HG03135 (cell line): ENCODE results near the gene MEP1A.

Source experiments
- ATAC-seq: cut with Tn5 transposase; IDR thresholded peaks from one replicate; pipeline ENCODE4 v1.9.1; 2021; ENCODE audit warnings: mild to moderate bottlenecking, moderate library complexity; ENCODE audit not compliant: unreplicated experiment

The MEP1A gene

DNA sequence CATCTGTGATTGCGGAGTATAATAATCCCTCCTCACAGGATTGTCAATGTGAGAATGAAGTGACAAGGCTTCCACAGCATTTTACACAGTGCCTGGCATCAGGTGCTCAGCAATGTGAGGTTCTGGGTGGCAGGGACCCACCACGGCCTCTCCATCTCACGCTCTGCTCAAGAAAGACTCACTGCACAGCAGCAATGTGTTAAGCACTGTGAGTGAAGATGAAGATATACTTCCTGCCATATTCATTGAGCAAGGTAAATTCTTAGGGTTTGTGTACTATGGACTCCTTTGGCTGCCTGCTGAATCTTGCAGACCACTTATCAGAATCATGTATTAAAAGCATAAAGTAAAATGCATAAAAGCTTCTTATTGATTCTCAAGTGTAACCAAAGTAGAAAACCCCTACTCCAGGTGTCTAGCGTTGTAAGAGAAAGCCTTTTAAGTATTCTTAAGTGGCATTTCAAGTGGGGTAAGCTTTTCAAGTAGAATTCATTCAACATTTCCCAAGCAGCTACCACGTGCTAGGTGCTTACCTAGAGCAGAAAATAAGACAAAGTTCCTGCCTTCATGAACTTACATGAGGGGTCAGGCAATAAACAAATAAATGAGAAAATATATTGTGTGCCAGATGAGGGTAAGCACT, 17.0 kb upstream of the MEP1A start:
- ATAC-seq = no peak

DNA sequence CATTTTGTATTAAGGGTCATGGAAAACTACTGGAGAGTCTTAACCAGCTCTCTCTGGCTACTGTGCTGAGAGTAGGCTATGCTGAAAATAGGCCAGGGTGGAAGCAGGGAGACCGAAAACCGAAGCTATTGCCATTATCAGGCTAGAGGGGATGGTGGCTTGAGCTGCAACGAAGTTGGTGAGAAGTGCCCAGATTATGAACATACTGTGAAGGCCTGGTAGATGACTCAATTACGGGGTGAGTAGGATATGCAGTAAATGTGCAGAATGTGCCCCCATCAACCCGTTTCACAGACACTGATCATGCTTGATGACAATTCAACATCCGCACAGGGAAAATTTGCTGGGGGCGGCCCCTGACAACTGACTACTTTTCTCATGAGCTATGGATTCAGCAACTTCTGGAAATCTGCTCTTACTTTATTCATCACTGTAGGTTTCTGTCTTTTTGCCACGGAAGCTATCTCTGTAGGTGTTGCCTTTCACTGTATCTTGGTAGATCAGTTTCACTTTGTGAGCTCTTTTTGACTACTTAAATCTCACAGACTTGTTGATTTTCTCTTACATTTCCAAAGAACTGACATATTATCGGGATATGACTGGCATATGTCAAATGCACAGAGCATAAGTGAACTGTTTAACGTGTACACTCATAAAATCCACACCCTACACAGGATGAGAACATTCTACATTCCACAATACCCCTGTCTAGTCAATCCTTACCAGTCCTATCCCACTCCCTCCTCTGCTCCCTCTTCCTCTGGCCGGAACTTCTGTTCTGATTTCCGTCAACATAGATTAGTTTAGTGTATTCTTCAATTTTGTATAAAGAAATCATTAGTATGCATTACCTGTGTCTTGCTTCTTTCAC, 15.5 kb upstream of the MEP1A start:
- no peak for ATAC-seq

DNA sequence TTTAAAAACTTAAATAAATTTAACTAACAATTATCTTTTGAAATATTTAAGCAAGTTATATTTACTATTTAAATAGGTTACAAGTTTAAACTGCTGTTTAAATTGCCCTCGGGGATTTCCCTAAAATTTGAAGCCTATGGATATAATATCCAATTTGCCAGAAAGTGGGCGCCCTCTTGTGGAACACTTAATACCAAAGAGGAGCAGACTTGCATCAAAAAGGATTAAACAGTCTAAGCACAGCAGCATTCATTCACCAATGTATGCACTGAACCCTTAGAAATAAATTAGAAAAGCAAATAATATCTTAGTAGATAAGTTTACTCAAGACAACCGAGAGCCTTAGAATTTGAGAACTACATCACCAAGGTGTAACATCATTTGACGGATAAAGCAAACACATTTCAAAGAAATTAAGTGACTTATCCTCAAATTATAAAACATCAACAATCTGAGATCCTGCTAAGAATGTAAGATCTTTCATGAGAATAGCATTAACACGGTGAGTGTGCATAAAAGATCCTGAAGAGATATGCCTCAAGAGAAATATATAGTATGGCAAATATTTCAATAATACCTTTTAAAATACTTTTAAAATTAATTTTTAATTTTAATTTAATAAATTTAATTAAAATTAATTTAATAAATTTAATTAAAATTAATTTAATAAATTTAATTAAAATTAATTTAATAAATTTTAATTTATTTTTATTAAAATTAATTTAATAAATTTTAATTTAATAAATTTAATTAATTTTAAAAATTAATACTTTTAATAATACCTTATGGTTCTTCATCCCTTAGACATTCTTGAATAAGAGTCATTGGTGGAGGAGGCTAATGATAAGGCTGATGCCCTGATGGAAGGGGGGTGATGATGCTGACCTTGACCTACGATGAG, 11.5 kb upstream of the MEP1A start:
- ATAC-seq = no peak

DNA sequence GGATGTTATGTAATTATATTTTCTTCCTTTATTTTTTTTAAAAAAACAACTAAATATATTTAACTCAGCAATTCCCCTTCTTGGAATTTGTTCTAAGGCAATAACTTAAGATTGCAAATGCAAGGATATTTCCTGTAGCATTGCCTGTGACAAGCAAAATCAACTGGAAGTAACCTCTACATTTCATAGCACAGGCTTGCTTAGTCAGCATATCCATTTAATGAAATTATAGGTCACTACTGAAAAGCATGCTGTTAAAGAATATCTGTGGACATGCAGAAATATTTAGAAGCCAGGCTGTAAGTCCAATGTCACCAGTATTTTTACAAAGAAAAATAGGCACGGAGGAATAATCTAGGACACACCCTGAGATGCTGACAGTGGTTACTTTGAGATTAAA, 8.7 kb upstream of the MEP1A start:
- no peak for ATAC-seq

DNA sequence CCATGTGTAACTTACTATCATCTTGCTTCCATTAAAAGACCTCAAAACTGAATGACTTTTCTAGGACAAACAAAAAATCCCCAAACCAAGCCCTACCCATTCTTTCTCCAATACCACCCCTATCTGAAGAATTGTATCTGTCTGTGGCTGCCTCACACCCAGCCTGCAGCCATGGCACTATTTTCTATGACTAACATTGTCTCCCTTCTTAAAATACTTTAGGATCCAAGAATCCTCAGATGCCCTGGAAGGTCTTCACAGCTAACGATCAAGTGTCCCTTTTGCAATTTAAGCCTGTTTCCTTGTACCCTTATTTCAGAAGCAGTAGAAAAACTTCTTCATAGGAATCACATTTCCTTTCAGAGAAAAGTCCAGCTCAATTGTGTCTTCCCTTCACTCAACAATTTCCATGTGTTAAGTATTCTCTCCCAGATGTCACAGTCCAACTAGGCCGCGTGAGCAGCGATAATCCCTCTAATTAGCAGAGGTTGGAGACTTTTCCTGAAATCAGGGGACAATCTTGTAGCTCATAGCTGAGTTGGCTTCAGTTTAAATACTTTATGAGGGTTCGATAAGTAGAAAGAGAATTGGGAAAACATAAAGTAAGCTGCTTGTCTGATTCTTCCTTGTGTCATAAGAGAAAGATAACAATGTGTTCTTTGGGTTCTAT, 5.2 kb upstream of the MEP1A start:
- no peak for ATAC-seq

DNA sequence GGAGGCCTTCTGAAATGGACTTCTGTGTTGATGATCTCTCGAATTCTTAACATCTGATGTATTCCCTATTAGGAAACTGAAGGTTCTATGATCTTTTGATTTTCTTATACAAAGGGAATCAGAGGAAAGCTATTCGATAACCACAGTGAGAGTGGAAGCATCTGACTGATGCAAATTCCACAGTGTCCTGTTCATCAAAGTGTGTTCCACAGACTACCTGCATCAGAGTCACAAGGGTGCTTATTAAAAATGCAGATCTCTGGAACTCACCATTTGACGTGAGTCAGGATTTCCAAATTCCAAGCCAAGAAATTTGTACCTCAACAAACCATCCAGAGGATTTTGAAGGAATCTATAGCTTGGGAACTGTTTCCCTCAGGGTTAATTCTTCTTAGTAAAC, 4.4 kb upstream of the MEP1A start:
- no peak for ATAC-seq

DNA sequence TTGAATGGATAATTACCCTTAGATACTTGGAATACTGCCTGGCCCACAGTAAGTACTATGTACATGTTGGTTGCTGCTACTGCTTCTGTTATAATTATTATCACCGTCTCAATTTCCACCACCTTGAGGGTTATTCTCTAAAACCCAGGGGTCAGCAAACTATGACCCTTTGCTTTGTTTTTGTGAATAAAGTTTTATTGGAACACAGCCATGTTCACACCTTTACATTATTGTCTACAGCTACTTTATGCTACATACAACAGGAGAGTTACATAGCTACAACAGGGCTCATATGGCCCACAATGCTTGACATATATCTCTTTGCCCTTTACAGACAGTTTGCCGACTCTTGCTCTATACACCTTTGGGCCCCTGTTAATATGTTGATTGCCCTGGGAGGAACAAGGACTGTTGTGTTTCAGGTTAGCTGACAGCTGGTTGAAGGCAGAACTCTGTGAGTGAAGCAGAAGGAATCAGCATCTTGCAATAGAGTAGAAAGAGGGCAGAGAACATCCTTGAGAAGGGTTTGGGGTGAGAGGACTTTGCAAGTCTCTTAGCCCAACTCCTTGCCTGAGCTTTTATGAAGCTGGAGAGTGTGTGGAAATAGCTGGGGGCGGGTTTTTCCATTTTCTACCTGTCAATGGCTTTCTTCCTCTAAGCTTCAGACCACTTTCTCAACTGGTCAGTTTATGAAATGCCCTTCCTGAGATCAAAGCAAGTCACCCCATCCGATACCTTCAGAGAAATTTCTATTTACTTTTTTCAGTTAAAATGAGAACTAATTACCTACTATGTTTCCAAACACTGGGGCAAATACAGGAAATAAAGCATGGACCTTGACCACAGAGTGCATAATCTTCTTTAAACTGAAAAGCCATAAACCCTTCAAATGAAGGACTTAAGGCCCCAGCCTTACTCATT, 3.5 kb upstream of the MEP1A start:
- no peak for ATAC-seq

DNA sequence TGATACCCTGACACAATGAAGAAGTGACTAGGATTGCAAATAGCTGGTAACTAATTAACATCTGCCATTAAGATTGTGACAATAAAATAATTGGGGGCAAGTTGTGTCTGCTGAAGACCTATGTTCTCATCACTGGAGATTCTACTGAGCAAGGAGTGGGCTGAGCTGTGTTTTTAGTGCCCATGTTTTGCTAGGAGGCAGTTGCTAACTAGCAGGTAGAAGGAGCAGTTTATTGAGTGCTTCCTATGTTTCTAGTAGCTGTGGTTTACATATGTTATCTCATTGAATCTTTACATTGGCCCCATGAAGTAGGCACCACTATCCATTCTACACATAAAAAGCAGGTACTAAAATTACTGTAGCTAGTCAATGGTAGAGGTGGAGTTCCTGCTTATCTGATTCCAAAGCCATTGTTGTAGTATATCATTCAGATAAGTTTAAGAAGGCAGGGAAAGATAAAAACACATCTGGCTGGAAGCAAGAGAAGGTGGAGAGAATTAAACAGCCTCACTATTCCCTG, 2.8 kb upstream of the MEP1A start:
- ATAC-seq = no peak

DNA sequence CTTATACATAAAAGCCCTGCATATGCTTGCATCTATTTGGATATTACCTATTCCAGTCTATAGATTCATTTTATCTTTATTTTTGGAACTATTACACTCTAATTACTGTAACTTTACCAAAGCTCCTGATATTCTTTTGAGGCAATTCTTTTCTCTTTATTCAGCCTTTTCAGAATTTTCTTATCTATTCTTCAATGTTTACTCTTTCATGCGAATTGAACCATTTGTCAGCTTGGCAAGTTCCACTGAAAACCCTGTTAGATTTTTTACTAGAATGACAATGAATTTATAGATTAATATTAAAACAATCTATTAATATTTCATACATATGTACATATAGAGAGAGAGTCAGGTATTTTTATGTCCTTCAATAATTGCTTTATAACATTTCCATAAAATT, 554 bp upstream of the MEP1A start:
- ATAC-seq = no peak

DNA sequence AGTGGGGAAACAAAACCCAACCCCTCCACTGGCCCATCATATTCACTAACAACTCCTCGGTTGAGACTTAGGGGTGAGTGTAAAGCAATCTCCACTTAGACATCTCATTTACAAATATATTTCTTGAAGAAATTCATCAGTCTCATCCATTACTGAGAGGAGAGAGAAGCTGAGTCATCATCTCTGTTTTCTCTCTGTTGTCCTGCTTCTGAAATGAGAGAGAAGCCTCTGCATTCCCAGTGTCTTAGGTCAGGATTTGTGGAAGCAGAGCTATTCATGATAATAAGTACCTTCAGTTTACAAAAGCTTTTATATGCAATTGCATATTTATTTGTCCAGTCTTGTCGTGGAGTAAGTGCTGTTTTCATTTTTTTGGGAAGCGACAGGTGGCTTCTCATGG, 879 bp downstream of the MEP1A start:
- no peak for ATAC-seq

DNA sequence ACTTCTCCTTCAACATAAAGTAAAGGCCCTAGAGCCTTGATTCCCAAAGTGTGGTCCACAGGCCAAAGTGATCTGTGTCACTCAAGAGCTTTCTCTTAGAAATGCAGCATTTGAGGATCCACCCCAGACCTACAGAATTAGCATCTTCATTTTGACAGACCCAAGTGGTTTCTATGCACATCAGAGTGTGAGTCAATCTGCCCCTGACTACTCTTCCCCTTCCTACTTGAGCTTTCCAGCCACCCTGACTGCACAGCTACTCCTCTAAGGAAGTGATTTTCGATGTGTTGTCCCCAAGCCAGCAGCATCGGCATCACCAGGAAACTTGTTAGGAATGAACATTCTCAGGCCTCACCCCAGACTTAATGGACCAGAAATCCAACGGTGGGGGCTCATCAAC, 2.6 kb downstream of the MEP1A start:
- no peak for ATAC-seq

DNA sequence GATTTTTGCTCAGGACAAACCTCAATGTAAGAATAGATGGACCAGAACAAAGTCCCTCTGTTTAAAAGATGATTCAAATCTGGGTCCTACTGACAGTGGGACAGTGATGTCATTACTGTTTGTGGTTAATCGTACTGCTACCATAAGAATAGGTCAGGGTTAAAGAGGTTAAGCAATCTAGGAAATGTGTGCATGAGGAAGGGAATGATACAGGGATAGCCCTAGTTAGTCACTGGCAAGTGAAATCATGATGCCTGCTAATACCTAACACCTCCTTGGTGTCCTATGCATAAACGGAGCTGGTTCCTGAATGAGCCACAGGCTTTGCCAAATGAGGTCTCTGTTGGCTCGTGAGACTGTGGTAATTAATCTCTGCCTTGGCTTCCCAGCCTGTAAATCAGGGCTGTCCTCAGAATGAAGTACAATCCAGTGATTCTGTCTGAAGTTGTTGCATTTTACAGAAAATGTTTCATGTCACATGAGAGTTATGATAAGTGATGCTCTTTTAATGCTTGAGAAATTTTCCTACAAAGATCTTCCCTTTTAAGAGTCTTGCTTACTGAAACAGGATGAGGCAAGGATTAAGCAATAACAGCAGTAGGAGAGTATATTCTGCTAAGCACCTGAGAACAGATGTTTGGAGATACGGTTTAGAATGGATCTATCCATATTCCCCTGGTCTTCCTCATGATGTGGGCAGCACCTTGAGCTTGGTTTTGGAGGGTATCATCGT, 3.8 kb downstream of the MEP1A start:
- no peak for ATAC-seq

DNA sequence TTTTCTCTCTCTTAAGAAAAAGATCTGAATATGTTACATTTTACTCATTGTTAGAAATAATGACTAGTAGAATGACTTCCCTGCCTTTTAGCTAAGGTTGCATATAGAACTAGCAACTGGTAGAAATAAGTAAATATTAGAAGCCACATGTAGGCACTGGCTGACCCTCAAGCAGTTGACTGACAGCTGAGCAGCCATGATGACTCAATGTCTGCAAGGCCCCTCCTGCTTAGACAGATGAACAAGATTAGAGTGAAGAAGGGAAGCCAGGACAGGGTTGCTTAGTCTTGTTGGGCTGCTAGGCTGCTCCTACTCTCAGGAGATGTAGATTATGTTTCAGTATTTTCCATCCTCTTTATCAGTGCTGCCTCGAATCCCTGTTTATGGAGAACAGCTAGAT, 6.5 kb downstream of the MEP1A start:
- ATAC-seq = no peak

DNA sequence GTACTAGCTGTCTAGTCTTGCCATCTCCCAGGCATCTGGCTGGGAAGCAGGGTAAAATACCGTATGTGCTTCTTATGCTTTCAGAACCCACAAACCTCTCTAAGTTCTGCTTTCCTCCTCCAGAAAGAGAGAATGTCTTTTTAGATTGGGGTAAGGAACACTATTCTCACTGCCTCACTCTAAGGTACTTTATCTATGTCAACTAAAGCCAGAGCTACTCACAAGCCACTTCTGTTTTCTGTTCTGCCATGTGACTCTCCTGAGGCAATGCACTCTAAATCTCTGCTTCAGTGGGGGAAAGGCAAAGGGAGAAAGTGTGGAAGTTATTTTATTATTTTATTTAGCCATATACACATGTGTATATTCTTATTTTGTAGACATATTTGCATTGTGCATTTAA, 15.6 kb downstream of the MEP1A start:
- no peak for ATAC-seq

DNA sequence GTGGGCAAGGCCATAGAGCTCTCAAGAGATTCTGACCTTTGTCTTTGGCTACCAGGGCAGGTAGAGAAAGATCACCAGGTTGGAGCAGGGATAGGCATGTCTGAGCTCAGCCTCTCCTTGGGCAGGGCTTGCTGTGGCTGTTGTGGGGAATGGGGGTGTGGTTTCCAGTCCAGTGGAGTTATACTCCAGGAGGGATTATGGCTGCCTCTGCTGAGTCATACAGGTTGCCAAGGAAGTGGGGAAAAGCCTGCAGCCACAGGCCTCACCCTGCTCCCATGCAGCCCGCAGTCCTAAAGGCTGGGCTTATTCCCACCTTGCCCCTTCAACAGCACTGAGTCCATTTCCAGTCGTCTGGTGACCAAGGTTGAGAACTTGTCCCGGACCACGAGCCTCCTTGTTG, 21.9 kb downstream of the MEP1A start:
- no peak for ATAC-seq

DNA sequence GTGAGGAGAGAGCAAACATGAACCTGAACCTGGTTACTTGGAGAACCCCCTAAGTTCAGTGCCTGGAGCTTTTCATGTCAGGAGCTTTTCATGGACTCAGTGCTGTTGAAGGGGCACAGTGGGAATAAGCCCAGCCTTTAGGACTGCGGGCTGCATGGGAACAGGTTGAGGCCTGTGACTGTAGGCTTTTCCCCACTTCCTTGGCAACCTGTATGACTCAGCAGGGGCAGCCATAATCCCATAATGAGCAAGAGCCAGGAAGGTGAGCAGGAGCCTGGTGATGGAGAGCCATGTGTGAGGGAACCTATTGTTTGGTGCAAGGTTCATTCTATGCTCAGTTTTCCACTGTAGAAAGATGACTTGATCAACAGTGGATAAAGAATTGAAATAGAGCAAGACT, 23.4 kb downstream of the MEP1A start:
- ATAC-seq = no peak

DNA sequence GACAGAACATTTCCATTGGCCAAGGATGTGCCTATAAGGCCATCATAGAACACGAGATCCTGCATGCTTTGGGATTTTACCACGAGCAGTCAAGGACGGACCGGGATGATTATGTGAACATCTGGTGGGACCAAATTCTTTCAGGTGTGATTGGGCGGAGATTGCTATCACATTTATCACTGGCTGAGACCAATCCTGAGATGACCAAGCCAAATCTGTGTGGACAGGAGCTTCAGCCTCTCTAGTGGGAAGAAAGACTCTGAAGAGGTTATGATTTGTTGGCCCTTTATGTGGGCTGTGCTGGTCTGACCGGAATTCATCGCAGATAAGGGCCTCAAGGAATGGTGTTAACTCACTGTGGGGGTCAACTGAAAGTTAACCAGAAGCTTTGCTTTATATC, 26.4 kb downstream of the MEP1A start:
- no peak for ATAC-seq

DNA sequence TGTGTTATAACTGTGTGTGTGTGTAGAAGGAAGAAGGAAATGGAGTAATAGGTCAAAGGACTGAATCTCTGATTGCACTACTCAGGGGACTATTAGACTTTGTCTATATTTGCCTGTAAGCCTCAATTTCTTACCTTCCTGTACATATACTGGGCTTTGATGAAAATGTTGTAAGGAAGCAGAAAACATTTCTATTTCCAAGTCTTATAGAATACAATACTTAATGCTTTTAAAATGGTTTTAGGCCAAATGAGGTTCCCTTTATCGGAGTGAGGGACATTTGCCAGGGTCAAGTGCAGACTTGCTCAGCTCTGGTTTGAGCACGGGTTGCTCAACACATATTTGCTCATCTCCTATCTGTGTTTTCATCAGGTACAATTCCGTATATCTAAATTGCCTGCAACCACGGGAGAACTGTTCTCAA, 28.3 kb downstream of the MEP1A start:
- no peak for ATAC-seq

DNA sequence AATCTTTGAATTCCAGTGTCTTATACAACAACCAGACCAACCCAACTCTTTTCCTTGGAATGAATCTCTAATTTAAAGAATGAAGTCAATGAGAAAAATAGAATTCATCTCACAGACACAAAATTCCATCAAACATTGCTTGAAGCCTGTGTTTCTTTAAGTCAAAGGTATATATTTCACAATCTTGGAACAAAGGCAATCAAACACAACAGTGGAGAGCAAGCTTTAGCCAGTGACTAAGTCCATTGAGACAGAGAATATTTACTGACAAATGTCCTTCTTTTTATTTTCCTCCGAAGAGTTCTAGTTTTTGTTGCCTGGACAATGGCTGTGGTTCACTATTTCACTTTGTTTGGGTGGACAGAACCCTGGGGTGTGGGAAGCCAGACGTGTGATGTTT, 35.8 kb downstream of the MEP1A start:
- no peak for ATAC-seq
